UCSD-AML1 (cell line): ENCODE data around the gene C20orf173.
"Not testable (repeated sequence)": the region's sequence is repeated elsewhere in the genome, so short reads cannot be mapped to it uniquely, and the experiment has no call there.

Experiments
- DNase-seq: peaks from one replicate; lab custom pipeline; 2025; ENCODE audit not compliant: unreplicated experiment; lab: John Stamatoyannopoulos, UW

Gene C20orf173, protein sequence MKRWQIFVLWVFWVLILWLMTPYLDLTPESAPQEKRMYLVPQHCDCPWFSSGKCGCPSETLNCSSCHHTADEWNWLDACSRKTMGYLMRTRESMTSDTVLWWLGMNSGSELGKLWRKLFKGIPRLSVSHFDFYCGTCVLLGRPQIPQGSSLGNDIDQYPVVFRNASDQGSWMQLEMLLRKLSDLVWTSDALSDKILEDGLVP

DNA sequence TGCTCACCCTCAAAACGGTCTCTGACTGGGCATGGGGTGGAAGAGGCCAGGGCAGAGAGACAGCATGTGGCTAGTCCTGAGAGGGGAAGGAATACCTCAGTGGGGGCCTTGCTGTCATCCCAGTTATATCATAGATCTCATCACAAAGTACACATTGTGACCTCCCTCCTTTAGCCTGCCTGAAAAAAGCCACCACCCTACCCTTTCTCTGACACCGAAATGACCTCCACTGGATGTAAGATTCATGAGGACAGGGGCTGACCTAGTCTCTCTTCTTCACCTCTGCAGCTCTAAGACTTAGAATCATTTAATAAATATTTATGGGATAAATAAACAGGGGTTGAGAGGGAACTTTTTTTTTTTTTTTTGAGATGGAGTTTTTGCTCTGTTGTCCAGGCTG is at the start of gene C20orf173:
C20orf173 (minus strand) TSS at position 101 of the 400 bp plus-strand sequence. CDS start 279 bp downstream, outside the sequence.
- no peak for DNase-seq

DNA sequence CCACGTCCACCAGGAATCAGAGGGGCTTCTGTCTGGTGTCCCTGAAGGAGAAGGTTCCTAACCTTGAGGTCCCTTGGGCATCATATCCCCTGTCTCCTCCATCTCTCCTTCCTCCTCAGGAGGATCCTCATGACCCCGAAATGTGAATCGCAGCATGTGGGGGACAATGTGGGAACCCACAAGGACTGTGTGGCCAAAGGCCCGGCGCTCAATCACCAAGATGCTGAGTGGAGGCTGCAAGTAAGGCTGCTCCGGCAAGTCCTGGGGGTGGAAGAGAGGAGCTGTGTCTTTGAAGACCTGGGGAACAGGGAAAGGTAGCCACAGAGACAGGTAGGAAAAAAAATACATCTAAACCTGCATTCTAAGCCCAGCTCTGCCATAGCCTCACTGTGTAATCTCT is 49.7 kb upstream of the C20orf173 start:
- DNase-seq = no peak

- DNase-seq = no peak
Observed at GRCh38 chr20:35578469-35578868, 49.0 kb upstream of the C20orf173 start.

DNA sequence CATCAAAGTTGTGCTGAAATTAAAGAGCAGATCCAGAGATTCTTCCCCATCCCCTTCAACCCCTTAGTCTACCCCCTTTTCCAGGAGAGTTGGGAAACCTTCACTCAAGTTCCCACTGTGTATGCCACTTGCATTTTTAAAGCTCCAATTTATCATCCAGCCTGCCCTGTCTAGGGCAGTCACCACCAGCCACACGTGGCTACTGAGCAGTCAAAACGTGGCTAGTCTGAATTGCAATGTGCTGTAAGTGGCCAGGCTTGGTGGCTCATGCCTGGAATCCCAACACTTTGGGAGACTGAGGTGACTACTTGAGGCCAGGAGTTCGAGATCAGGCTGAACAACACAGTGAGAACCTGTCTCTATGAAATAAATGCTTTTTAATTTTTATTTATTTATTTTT is 47.4 kb upstream of the C20orf173 start:
- DNase-seq = no peak

GRCh38 chr20:35575958-35576357 is 46.5 kb upstream of the C20orf173 start:
- DNase-seq = no peak

DNA sequence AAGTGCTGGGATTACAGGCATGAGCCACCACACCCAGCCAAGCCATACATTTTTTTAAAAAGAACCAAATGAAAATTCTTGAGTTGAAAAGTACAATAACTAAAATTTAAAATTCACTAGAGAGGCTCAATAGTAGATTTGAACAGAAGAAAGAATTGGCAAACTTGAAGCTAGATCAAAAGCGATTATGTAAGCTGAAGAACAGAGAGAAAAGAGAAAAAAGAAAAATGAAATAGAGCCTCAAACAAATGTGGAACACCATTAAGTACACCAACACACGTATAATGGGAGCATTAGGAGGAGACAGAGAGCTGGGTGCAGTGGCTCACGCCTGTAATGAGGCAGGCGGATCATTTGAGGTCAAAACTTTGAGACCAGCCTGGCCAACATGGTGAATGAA is 43.4 kb upstream of the C20orf173 start:
- DNase-seq = no peak

GRCh38 chr20:35571555-35571954 is 42.1 kb upstream of the C20orf173 start:
- DNase-seq = no peak

DNA sequence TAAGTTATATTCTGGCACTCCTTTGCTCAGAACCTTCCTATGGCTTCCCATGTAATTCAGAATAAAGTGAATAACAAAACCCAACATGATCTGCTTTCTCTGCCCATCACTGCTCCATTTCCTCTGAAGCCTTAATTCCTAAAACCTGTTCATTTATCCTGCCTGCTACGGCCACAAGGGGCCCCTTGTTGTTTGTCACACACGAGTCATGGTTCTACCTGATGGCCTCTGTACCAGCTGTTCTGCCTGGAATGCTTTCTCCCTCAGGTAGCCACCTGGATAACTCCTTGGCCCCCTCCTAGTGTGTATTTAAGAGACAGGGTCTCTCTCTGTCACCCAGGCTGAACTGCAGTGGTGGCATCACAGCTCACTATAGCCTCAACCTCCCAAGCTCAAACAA is 39.2 kb upstream of the C20orf173 start:
- DNase-seq = no peak

DNA sequence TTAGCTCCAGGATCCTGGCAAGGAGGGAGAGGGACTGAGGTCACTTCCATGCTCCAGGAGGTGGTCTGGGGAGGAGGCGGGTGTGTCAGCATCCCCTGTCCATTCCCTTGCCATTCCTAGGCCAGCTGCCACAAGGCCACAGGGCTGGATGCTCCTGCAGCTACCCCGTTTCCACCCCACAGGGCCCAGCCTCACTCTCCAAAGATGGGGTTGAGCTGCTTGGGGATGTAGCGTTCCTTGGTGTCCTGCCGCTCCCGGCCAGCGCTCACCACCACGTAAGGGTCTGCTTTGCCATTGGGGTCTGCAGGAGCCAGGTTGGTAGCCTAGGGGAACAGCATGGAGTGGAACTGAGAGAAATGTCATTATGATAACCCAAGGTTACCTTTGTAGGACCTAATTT is 35.5 kb upstream of the C20orf173 start:
- DNase-seq = no peak

GRCh38 chr20:35563834-35564233 is 34.4 kb upstream of the C20orf173 start:
- no peak for DNase-seq

DNA sequence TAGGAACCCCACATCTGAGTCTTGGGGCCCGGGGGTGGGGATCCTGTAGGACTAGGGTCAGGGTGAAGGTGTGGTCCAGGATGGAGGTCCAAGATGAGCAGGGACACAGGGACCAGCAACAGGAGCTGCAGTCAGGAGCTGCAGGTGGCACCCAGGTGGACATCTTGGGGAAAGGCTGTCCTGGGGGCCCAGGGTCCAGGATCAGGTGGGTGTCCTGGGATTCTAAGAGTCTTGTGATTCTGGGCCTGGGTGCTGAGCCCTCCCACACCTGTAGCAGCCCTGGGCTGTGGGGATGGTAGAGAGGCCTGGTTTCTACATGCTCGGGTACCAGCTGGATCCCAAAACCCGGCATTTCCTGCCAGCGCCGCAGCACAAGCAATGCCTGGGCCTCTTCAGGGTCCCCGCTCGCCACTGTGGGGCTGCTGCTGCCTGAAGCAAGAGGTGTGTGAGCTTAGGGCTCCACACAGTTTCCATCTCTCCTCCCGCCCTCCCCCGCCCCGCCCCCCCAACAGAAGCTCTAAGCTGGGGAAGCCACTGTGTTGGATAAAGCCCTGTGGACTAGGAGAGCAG is 33.2 kb upstream of the C20orf173 start:
- DNase-seq = no peak

- DNase-seq = no peak
Observed at GRCh38 chr20:35561671-35562070, 32.2 kb upstream of the C20orf173 start.

DNA sequence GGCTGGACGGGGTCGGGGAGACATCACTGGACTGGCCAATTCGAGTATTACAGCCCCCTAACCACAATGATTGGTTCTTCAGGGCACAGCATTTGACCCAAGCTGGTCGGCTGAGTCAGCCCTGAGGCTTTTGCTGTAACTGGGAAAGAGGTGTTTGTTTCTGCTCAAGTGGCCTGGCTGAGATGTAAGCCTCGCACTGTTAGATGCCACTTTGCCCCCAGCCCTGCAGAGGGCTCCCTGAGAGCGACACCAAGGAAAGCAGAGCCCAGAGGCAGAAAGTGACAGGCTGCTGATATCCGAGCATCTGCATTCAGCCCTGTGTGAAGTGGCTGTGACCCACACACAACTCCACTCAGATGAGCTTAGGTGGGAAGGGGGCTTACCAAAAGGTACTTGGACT is 31.8 kb upstream of the C20orf173 start:
- DNase-seq = peak; percentile 39

GRCh38 chr20:35560541-35560940 is 31.1 kb upstream of the C20orf173 start:
- no peak for DNase-seq

- no peak for DNase-seq
Observed at GRCh38 chr20:35560105-35560511, 30.7 kb upstream of the C20orf173 start.

GRCh38 chr20:35559042-35559693 is 29.7 kb upstream of the C20orf173 start:
- DNase-seq = no peak

- no peak for DNase-seq
Observed at GRCh38 chr20:35558451-35558850, 29.0 kb upstream of the C20orf173 start.

DNA sequence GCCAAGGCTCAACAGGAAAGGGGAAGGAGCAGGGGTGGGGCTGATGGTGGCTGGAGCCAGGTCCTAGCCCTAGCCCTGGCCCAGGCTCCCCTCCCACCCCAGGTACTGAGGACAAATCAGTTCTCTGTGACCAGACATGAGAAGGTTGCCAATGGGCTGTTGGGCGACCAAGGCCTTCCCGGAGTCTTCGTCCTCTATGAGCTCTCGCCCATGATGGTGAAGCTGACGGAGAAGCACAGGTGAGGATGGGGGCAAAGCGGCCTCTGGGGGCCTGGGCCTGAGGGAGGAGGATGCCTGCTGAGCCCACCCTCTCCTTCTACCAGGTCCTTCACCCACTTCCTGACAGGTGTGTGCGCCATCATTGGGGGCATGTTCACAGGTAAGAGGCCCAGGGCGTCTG is 27.4 kb upstream of the C20orf173 start:
- no peak for DNase-seq

DNA sequence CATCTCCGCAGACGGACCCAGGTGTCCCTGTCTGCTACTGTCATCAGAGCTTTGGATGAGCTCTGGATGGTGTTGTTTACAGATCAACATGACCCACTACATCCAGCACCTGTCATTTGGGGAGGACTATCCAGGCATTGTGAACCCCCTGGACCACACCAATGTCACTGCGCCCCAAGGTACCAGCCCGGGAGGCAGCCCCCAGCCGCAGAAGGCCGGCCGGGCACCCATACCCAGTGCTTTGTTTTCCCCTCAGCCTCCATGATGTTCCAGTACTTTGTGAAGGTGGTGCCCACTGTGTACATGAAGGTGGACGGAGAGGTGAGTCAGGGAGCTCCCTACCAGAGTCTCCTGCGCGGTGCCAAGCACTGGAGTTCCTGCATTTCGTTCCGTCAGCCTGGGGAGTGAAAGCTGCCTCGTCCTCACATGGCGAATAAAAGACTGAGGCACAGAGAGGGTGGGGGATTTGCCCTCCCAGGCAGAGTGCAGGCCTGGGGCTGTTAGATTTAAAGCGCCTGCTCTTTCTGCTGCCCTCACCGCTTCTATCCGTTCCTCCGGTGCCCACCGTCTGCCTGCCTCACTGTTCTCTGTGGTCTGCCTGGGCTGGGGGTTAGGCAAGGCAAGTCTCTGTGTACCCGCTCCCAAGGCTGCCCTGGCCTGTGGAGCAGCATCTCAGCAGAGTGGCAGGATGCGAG is 26.6 kb upstream of the C20orf173 start:
- no peak for DNase-seq

DNA sequence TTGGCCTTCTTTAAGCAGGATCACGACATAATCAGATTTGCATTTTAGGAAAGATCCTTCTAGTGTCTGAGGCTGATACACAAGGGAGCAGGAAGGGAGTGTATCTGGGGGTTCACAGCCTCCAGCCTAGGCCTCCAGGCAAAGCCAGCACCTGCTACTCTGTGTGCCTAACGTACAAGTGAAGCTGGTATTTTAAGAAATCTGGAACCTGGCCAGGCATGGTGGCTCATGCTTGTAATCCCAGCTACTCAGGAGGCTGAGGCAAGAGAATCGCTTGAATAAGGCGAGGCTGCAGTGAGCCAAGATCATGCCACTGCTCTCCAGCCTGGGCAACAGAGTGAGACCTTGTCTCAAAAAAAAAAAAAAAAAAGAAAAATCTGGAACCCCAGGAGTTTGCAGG is 26.0 kb upstream of the C20orf173 start:
- not testable (repeated sequence) for DNase-seq

GRCh38 chr20:35552914-35553313 is 23.5 kb upstream of the C20orf173 start:
- DNase-seq = no peak

- no peak for DNase-seq
Observed at GRCh38 chr20:35551503-35551902, 22.1 kb upstream of the C20orf173 start.
